ENCODE data around the gene COL6A3. TPM values are rescaled to one million over a fixed set of nuclear protein-coding genes. Genes with fewer than 3 reads are reported as not detected.

Gene COL6A3, protein sequence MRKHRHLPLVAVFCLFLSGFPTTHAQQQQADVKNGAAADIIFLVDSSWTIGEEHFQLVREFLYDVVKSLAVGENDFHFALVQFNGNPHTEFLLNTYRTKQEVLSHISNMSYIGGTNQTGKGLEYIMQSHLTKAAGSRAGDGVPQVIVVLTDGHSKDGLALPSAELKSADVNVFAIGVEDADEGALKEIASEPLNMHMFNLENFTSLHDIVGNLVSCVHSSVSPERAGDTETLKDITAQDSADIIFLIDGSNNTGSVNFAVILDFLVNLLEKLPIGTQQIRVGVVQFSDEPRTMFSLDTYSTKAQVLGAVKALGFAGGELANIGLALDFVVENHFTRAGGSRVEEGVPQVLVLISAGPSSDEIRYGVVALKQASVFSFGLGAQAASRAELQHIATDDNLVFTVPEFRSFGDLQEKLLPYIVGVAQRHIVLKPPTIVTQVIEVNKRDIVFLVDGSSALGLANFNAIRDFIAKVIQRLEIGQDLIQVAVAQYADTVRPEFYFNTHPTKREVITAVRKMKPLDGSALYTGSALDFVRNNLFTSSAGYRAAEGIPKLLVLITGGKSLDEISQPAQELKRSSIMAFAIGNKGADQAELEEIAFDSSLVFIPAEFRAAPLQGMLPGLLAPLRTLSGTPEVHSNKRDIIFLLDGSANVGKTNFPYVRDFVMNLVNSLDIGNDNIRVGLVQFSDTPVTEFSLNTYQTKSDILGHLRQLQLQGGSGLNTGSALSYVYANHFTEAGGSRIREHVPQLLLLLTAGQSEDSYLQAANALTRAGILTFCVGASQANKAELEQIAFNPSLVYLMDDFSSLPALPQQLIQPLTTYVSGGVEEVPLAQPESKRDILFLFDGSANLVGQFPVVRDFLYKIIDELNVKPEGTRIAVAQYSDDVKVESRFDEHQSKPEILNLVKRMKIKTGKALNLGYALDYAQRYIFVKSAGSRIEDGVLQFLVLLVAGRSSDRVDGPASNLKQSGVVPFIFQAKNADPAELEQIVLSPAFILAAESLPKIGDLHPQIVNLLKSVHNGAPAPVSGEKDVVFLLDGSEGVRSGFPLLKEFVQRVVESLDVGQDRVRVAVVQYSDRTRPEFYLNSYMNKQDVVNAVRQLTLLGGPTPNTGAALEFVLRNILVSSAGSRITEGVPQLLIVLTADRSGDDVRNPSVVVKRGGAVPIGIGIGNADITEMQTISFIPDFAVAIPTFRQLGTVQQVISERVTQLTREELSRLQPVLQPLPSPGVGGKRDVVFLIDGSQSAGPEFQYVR (N-terminal part only)
- not detected for polyA plus RNA-seq (ENCODE audit: low read depth in 6 of 6)

DNA sequence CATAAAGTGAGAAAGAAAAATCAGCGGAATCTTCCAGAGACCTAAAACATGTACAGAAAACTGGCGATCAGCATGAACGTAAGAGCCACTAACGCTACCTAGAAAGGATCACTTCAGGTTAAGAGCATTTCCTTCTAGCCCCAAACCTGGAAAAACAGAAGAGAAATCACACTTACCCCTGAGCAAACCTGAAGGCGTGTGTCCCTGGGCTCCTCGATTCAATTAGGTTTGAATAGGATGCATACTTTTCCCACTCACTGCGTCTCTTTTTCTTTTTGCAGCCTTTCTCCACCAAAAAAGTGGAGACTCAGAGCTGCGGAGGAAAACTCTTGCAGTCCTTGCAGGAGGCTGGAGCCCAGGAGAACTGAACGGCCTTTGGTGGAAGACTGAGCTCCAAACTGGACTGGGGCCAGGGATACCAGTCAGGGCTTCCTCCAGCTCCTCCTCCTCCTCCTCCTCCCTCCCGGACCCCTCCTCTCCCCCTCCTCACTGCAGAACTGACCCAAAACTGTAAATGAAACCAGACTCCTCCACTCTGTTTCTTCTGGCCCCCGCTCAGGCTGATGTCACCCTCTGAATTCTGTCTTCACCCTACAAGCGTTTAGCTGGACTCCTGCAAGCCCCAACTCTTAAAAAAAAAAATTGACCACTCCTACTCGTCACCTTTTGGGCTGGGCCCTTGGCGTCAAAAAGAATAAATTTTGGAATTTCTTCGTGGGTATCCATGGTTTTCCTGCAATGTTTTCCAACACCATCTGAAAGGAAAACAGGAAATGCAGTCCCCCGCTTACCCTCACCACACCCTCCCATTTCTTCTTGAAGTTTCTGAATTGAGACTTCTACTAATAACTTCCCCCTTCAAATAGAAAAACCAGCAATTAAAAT lies at the start of gene COL6A3:
Gene COL6A3 (minus strand): TSS at position 388 of the 885 bp plus-strand sequence. CDS start 17,347 bp downstream, outside the sequence.
- Mint-ChIP-seq H3K27ac (no peak within 1 kb of the TSS), H3K27me3 (peaks cover 44 to 61% (median 60%) of the 10 kb centered on the region in 3 donors), H3K4me1 (no peaks in the 10 kb centered on the region), H3K4me3 (no peak within 1 kb of the TSS), H3K9me3 (no peaks in the 10 kb centered on the region), H3K36me3 (no peaks in the 10 kb centered on the region)
- DNase-seq (no peak), ATAC-seq (ENCODE audit: low read depth in 2 of 2) (no peak)

DNA sequence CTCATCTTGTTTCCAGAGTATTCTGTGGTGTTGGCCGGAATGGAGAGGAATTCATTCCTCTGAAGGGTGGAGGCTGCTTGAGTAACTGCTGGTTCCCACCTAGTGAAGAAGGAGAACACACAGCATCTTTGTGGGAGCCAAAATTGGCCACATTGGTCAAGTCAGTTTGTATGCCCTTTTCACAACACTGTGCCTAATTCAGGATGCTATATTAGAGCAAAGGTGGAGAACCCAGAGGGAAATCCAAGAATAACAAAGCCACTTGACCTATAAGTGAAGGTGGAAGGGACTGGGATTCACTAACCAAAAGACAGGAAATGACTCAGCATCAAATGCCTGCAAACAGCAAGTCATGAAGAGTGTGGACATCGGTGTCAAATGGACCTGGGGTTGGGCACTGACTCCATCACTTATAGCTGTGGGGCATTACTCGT lies 45.8 kb upstream of the COL6A3 start:
- Mint-ChIP-seq H3K4me1 (no peaks in the 10 kb centered on the region), H3K27ac (no peak overlapping the region), H3K27me3 (peaks cover 11 to 35% (median 22%) of the 10 kb centered on the region in 3 donors), H3K9me3 (peaks cover 0 to 3% (median 2%) of the 10 kb centered on the region in 7 donors), H3K4me3 (no peak overlapping the region), H3K36me3 (no peaks in the 10 kb centered on the region)
- no peak for ATAC-seq (ENCODE audit: low read depth in 2 of 2)
- no peak for DNase-seq

DNA sequence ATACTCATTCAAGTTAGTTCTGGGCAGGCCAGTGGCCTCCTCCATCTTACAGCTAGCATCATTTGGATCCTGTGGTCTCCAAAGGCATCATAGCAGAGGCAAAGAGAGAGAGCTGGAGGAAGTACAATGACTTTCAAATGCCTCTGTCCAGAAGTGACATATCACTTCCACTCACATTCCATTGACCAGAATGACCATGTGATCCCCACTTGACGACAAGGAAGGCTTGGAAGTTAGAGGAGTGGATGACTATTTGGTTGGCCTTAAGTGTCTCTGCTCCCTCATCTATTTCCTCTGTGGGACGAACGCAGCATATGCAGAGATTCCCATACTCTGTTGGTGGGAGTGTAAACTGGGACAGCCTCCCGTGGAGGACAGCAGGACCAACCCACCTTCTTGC lies 45.3 kb upstream of the COL6A3 start:
- DNase-seq (no peak), ATAC-seq (ENCODE audit: low read depth in 2 of 2) (no peak)
- Mint-ChIP-seq H3K27me3 (peaks cover 11 to 35% (median 22%) of the 10 kb centered on the region in 3 donors), H3K4me3 (no peak overlapping the region), H3K27ac (no peak overlapping the region), H3K4me1 (no peaks in the 10 kb centered on the region), H3K9me3 (peaks cover 0 to 3% (median 2%) of the 10 kb centered on the region in 7 donors), H3K36me3 (no peaks in the 10 kb centered on the region)

GRCh38 chr2:237458519-237458918 lies 44.6 kb upstream of the COL6A3 start:
- no peak for ATAC-seq (ENCODE audit: low read depth in 2 of 2)
- no peak overlapping the region for H3K4me3 Mint-ChIP-seq

GRCh38 chr2:237457388-237457941 lies 43.5 kb upstream of the COL6A3 start:
- Mint-ChIP-seq H3K4me1 (no peaks in the 10 kb centered on the region), H3K27ac (no peak overlapping the region), H3K9me3 (peaks cover 0 to 3% (median 0%) of the 10 kb centered on the region in 7 donors), H3K27me3 (peaks cover 11 to 35% (median 22%) of the 10 kb centered on the region in 3 donors), H3K4me3 (no peak overlapping the region), H3K36me3 (no peaks in the 10 kb centered on the region)
- no peak for ATAC-seq (ENCODE audit: low read depth in 2 of 2)
- DNase-seq, result no peak

More at GRCh38 chr2:237458519-237458918, 44.6 kb upstream of the COL6A3 start:
- H3K27me3 Mint-ChIP-seq, result peaks cover 11 to 35% (median 22%) of the 10 kb centered on the region in 3 donors
- DNase-seq, result no peak
- H3K4me1 Mint-ChIP-seq, result no peaks in the 10 kb centered on the region
- H3K36me3 Mint-ChIP-seq, result no peaks in the 10 kb centered on the region
- peaks cover 0 to 3% (median 0%) of the 10 kb centered on the region in 7 donors for H3K9me3 Mint-ChIP-seq
- no peak overlapping the region for H3K27ac Mint-ChIP-seq

GRCh38 chr2:237456200-237456843 lies 42.4 kb upstream of the COL6A3 start:
- Mint-ChIP-seq H3K4me3 (no peak overlapping the region), H3K36me3 (no peaks in the 10 kb centered on the region), H3K27me3 (peaks cover 11 to 42% (median 20%) of the 10 kb centered on the region in 3 donors), H3K27ac (no peak overlapping the region), H3K9me3 (peaks cover 0 to 3% (median 0%) of the 10 kb centered on the region in 7 donors), H3K4me1 (no peaks in the 10 kb centered on the region)
- ATAC-seq (ENCODE audit: low read depth in 2 of 2) (no peak), DNase-seq (no peak)

GRCh38 chr2:237455764-237456163 lies 41.8 kb upstream of the COL6A3 start:
- ATAC-seq (ENCODE audit: low read depth in 2 of 2) (no peak), DNase-seq (no peak)
- Mint-ChIP-seq H3K4me1 (no peaks in the 10 kb centered on the region), H3K36me3 (no peaks in the 10 kb centered on the region), H3K9me3 (peaks cover 0 to 3% (median 0%) of the 10 kb centered on the region in 7 donors), H3K27ac (no peak overlapping the region), H3K27me3 (peaks cover 11 to 36% (median 15%) of the 10 kb centered on the region in 3 donors), H3K4me3 (peak overlapping the region in 1 of 8 donors; percentile 36)

- H3K27me3 Mint-ChIP-seq, result peaks cover 6 to 20% (median 10%) of the 10 kb centered on the region in 3 donors
- no peak overlapping the region for H3K27ac Mint-ChIP-seq
- no peaks in the 10 kb centered on the region for H3K4me1 Mint-ChIP-seq
- no peaks in the 10 kb centered on the region for H3K36me3 Mint-ChIP-seq
- ATAC-seq (ENCODE audit: low read depth in 2 of 2) (no peak), DNase-seq (no peak)
- peaks cover 0 to 3% (median 0%) of the 10 kb centered on the region in 7 donors for H3K9me3 Mint-ChIP-seq
- H3K4me3 Mint-ChIP-seq, result no peak overlapping the region
These were observed 39.7 kb upstream of the COL6A3 start for GRCh38 chr2:237453671-237454070.

DNA sequence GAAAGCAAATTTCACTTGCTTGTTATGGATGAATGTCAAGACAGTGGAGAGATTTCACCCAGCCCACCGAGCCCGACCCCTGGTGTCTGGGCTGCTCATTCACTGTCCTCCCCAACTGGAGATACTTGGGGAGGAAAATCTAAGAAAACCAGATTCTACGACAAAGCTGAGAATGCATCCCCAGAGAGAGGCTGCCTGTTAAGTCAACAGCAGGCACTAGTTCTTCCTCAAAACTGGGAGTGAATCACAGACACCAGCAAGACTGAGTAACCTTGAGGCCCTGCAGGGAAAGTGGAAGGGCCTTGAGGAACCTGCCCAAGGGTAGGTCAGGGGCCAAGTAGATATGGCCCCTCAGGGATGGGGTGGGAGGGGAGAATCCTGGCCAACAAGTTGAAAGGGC lies 38.9 kb upstream of the COL6A3 start:
- DNase-seq (no peak), ATAC-seq (ENCODE audit: low read depth in 2 of 2) (no peak)
- Mint-ChIP-seq H3K9me3 (peaks cover 0 to 3% (median 0%) of the 10 kb centered on the region in 7 donors), H3K4me1 (no peaks in the 10 kb centered on the region), H3K4me3 (no peak overlapping the region), H3K27me3 (peaks cover 5 to 17% (median 5%) of the 10 kb centered on the region in 3 donors), H3K27ac (no peak overlapping the region), H3K36me3 (no peaks in the 10 kb centered on the region)

DNA sequence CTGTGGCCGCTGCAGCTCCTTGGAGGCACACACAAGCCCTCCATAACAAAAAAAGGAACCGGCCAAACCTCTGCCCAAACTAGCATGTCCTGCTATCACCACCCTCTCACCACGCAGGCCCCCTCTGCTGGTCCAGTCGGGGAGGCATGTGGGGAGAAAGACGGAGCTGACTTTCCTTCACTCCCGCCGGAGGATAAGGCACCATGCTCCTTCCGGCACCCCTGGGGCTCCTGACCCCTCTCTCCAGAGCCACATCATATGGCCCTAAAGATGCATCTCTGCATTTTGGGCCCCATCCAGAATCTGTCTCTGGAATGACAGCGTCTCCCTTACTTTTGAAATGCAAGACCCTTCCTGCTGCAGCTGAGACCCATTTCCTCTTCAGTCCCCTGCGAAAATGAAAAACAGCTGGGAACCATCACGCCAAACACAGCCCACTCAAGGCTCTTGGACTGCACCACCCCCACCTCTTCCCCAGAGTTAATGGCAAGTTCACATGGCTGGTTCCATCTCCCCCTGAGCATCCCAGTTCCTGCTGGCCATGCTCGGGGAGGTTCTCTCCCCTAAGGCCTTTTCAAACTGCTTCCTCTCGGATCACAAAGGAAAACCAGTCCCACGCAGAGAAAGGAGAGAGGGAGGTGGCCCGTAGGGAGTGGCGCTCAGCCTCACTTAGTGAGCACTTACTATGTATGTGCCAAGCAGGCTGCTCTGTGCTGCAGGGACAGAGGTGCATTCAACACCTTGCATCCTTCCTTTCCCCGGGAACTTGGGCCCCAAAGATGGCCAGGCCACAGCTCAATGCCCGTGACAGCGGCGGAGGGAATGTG lies 37.9 kb upstream of the COL6A3 start:
- Mint-ChIP-seq H3K36me3 (no peaks in the 10 kb centered on the region), H3K9me3 (peaks cover 0 to 3% (median 0%) of the 10 kb centered on the region in 7 donors)

GRCh38 chr2:237450583-237450982 lies 36.6 kb upstream of the COL6A3 start:
- DNase-seq (no peak), ATAC-seq (ENCODE audit: low read depth in 2 of 2) (no peak)
- Mint-ChIP-seq H3K27me3 (peaks cover 4 to 8% (median 5%) of the 10 kb centered on the region in 3 donors), H3K4me3 (no peak overlapping the region), H3K9me3 (peaks cover 0 to 3% (median 0%) of the 10 kb centered on the region in 7 donors), H3K27ac (no peak overlapping the region), H3K4me1 (no peaks in the 10 kb centered on the region), H3K36me3 (no peaks in the 10 kb centered on the region)

More for the DNA sequence above, 37.9 kb upstream of the COL6A3 start:
- Mint-ChIP-seq H3K27me3 (peaks cover 4 to 8% (median 5%) of the 10 kb centered on the region in 3 donors), H3K4me3 (no peak overlapping the region), H3K27ac (peak overlapping the region in 1 of 6 donors; percentile 38), H3K4me1 (no peaks in the 10 kb centered on the region)
- ATAC-seq (ENCODE audit: low read depth in 2 of 2) (no peak), DNase-seq (no peak)

All from naive B cell (primary cell).